Cardiac muscle cell (in vitro differentiated cells and primary cell): ENCODE data around the gene FAM24B. TPM values are rescaled to one million over a fixed set of nuclear protein-coding genes. Genes with fewer than 3 reads are reported as not detected.

ENCODE experiments used
- DNase-seq, 2 donors: peaks; one replicate each; pipeline versions ENCODE4 v3.0.0 to v3.0.0-alpha.2; 2010 to 2017; ENCODE audit warnings: low read depth in 1 of 2, low spot score in 1 of 2
- H3K27ac ChIP-seq: fragments of 200-600 bp; sonication (generic); 2 replicates; pipeline ENCODE4 v1.5.1; 2016
- H3K27me3 ChIP-seq: fragments of 200-600 bp; sonication (generic); 2 replicates; pipeline ENCODE4 v1.6.0; 2016; ENCODE audit warnings: control low read depth
- H3K36me3 ChIP-seq: fragments of 200-600 bp; sonication (generic); 2 replicates; pipeline ENCODE4 v1.5.1; 2016; ENCODE audit warnings: control low read depth
- H3K4me1 ChIP-seq: fragments of 200-600 bp; sonication (generic); 2 replicates; pipeline ENCODE4 v1.8.1; 2017; ENCODE audit warnings: low read depth, mild to moderate bottlenecking, mixed run types
- H3K4me3 ChIP-seq: fragments of 200-600 bp; sonication (generic); 2 replicates; pipeline ENCODE4 v1.5.1; 2016; ENCODE audit warnings: mild to moderate bottlenecking
- H3K9me3 ChIP-seq: fragments of 200-600 bp; sonication (generic); 2 replicates; pipeline ENCODE4 v1.5.1; 2017; ENCODE audit warnings: low read depth, mild to moderate bottlenecking, control low read depth
- polyA plus RNA-seq: library from polyadenylated mRNA; unstranded; fragments of >200 nt; fragmentation: Nextera tagmentation; extraction: Ambion mirVana; gene quantifications from 2 replicates; pipeline ENCODE4 v1.2.1, GENCODE V29; 2016
- total RNA-seq: library from RNA; depleted of rRNA; stranded (reverse); fragments of >200 nt; gene quantifications from 2 replicates; pipeline ENCODE4 v1.2.3, GENCODE V29; 2016
- TF ChIP-seq, protein P1 (sequence below): IDR thresholded peaks from 2 replicates; pipeline ENCODE4 v1.5.1; 2012; ENCODE audit warnings: low read depth, mild to moderate bottlenecking, low read length

FAM24B gene
- total and polyA plus RNA-seq, 2 experiments from 2014 or later = 1.8 TPM; not detected in 1

GRCh38 chr10:122828716-122829255 is 50.6 kb downstream of the FAM24B start:
- DNase-seq = no peak
- no peak overlapping the region for H3K27ac ChIP-seq
- no peaks in the 10 kb centered on the region for H3K36me3 ChIP-seq
- H3K9me3 ChIP-seq = no peaks in the 10 kb centered on the region
- H3K4me3 ChIP-seq = no peak overlapping the region
- H3K4me1 ChIP-seq = peaks cover 3% of the 10 kb centered on the region
- TF ChIP-seq, protein P1, sequence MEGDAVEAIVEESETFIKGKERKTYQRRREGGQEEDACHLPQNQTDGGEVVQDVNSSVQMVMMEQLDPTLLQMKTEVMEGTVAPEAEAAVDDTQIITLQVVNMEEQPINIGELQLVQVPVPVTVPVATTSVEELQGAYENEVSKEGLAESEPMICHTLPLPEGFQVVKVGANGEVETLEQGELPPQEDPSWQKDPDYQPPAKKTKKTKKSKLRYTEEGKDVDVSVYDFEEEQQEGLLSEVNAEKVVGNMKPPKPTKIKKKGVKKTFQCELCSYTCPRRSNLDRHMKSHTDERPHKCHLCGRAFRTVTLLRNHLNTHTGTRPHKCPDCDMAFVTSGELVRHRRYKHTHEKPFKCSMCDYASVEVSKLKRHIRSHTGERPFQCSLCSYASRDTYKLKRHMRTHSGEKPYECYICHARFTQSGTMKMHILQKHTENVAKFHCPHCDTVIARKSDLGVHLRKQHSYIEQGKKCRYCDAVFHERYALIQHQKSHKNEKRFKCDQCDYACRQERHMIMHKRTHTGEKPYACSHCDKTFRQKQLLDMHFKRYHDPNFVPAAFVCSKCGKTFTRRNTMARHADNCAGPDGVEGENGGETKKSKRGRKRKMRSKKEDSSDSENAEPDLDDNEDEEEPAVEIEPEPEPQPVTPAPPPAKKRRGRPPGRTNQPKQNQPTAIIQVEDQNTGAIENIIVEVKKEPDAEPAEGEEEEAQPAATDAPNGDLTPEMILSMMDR = no peak
- H3K27me3 ChIP-seq = no peaks in the 10 kb centered on the region

DNA sequence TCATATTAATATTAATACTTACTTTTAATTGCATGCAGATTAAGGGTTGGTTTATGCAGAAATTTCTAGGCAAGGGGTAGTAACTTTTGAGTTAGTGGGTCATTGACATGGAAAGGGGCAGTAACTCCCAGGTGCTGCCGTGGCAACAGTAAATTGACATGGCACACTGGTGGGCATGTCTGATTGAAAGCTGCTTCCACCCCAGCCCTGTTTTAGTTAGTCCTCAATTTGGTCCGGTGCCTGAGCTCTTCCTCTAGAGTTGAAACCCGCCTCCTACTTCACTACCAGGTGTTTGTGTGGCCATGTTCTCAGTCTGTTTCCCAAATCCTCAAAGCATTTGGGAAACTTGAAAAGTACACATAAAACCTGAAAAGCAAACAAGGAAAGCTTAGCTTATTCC is 52.1 kb downstream of the FAM24B start:
- no peak for DNase-seq
- TF ChIP-seq, protein P1 = no peak
- Histone ChIP-seq H3K4me3 (no peak overlapping the region), H3K27ac (no peak overlapping the region), H3K9me3 (no peaks in the 10 kb centered on the region), H3K36me3 (no peaks in the 10 kb centered on the region), H3K27me3 (no peaks in the 10 kb centered on the region), H3K4me1 (peaks cover 2% of the 10 kb centered on the region)

- H3K4me3 ChIP-seq = no peak overlapping the region
- H3K9me3 ChIP-seq = no peaks in the 10 kb centered on the region
- TF ChIP-seq, protein P1 = no peak
- no peak overlapping the region for H3K27ac ChIP-seq
- no peaks in the 10 kb centered on the region for H3K4me1 ChIP-seq
- no peaks in the 10 kb centered on the region for H3K36me3 ChIP-seq
- H3K27me3 ChIP-seq = no peaks in the 10 kb centered on the region
- no peak for DNase-seq
Observed at GRCh38 chr10:122822973-122823690, 56.2 kb downstream of the FAM24B start.

DNA sequence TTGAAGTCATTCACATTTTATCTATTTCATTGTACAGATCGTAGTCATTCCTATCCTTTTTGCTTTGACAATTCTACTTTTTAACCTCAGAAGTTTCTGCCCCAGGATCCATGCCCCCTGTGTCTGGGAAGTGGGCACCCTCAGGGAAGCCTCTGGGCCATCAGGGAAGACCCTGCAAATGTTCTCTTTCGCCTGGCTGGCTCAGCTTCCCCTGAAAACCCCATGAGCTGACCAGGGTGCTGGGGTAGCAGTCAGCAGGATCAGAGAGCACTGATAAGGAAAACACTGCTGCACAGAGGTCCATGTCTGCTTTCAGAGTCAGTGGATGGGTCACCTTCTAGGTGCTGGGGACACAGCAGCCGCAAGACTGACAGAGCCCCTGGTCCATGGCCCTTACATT is 57.6 kb downstream of the FAM24B start:
- no peaks in the 10 kb centered on the region for H3K36me3 ChIP-seq
- no peak for DNase-seq
- H3K4me1 ChIP-seq = no peaks in the 10 kb centered on the region
- no peak overlapping the region for H3K27ac ChIP-seq
- no peaks in the 10 kb centered on the region for H3K27me3 ChIP-seq
- TF ChIP-seq, protein P1 = no peak
- H3K4me3 ChIP-seq = no peak overlapping the region
- H3K9me3 ChIP-seq = no peaks in the 10 kb centered on the region

DNA sequence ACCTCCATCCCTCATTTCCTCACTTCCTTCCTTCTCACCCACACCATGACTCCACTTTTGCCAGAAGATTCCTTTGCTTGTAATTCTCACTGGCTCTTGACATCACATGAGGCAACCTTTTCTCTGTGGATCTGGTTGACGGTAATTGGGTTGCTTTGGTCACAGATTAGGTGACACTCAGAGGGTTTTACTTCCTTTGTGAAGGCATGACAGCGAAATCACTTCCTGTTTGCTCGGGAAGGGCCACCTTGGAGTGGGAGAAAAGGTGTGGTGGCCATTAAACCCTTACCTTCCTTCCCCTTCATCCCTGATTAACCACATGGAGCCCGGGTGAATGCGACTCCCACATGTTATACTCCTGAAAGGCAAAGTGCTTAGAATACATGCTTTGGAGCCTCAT is 63.9 kb downstream of the FAM24B start:
- TF ChIP-seq, protein P1 = no peak
- no peaks in the 10 kb centered on the region for H3K36me3 ChIP-seq
- H3K4me3 ChIP-seq = no peak overlapping the region
- H3K27ac ChIP-seq = no peak overlapping the region
- DNase-seq = no peak
- no peaks in the 10 kb centered on the region for H3K9me3 ChIP-seq
- no peaks in the 10 kb centered on the region for H3K4me1 ChIP-seq
- H3K27me3 ChIP-seq = no peaks in the 10 kb centered on the region
